ENCODE measurements around the gene VOPP1.

DNA sequence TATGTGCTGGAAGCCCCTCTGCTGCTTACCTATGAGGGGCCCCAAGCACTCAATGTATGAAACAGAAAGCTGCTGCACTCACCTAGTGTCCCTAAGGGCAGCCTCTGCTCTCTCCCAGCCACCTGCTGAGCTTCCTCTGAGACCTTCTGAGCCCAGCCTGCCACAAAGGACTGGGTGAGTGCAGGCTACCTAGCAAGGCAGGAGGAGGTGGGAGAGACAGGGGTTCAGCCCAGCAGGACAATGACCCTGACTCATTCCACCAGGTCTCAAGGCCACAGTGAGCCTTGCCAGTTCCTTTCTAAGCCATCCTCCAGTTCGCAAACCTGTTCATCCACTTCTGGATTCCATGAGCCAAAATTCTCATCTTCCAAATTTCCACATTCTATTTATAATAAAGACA lies 16.3 kb downstream of the VOPP1 start:
- TF ChIP-seq, protein P1, sequence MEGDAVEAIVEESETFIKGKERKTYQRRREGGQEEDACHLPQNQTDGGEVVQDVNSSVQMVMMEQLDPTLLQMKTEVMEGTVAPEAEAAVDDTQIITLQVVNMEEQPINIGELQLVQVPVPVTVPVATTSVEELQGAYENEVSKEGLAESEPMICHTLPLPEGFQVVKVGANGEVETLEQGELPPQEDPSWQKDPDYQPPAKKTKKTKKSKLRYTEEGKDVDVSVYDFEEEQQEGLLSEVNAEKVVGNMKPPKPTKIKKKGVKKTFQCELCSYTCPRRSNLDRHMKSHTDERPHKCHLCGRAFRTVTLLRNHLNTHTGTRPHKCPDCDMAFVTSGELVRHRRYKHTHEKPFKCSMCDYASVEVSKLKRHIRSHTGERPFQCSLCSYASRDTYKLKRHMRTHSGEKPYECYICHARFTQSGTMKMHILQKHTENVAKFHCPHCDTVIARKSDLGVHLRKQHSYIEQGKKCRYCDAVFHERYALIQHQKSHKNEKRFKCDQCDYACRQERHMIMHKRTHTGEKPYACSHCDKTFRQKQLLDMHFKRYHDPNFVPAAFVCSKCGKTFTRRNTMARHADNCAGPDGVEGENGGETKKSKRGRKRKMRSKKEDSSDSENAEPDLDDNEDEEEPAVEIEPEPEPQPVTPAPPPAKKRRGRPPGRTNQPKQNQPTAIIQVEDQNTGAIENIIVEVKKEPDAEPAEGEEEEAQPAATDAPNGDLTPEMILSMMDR (conservative IDR thresholded peaks at IDR 0.05; ENCODE audit: low read length) = no peak
- no peak for TF ChIP-seq EZH2phosphoT487 (IDR thresholded peaks at IDR 0.05; ENCODE audit: borderline replicate concordance)
